Keratinocyte (primary cell): ENCODE data around the gene INPP4B.

ENCODE experiments used
- EZH2 ChIP-seq: IDR thresholded peaks from one replicate; pipeline ENCODE4 v1.6.1; 2012; ENCODE audit warnings: inconsistent platforms, mild to moderate bottlenecking, low read length, moderate library complexity
- TF ChIP-seq, protein P1 (sequence below), 3 experiments: IDR thresholded peaks in 1 of 3; conservative IDR thresholded peaks in 1 of 3; optimal IDR thresholded peaks in 1 of 3; 2 replicates in 2 of 3; 3 replicates in 1 of 3; pipeline versions ENCODE3 to v1.5.1; 2011; ENCODE audit warnings: low read length in 3 of 3, mild to moderate bottlenecking in 3 of 3, moderate library complexity in 2 of 3, control low read depth in 1 of 3, inconsistent platforms in 1 of 3; ENCODE audit not compliant: insufficient read depth in 2 of 3; ENCODE audit errors: extremely low read depth in 1 of 3

DNA sequence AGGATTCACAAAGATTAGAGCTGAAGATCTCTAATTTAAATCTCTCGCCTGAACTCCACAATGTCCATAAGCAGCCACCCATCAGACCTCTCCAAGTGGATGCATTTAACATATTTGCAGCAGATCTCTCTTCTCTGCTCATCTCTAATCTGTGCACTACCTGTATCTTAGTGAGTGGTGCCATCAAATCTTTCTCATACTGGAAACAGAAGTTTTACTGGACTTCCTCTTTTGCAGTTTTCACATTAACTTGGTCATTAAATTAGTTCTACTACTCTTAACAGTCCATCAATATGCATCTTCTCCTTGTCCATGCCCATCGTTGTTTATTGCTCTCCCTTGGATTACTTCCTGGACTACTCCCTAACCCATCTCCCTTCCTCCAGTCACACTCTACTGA is 721.2 kb downstream of the INPP4B start:
- TF ChIP-seq, protein P1, sequence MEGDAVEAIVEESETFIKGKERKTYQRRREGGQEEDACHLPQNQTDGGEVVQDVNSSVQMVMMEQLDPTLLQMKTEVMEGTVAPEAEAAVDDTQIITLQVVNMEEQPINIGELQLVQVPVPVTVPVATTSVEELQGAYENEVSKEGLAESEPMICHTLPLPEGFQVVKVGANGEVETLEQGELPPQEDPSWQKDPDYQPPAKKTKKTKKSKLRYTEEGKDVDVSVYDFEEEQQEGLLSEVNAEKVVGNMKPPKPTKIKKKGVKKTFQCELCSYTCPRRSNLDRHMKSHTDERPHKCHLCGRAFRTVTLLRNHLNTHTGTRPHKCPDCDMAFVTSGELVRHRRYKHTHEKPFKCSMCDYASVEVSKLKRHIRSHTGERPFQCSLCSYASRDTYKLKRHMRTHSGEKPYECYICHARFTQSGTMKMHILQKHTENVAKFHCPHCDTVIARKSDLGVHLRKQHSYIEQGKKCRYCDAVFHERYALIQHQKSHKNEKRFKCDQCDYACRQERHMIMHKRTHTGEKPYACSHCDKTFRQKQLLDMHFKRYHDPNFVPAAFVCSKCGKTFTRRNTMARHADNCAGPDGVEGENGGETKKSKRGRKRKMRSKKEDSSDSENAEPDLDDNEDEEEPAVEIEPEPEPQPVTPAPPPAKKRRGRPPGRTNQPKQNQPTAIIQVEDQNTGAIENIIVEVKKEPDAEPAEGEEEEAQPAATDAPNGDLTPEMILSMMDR (optimal IDR thresholded peaks at IDR 0.05 in 1 of 3, IDR thresholded peaks at IDR 0.05 in 1 of 3, conservative IDR thresholded peaks at IDR 0.05 in 1 of 3; ENCODE audit: extremely low read depth in 1 of 3, insufficient read depth in 2 of 3, low read length in 3 of 3), result no peak
- TF ChIP-seq EZH2, result no peak
